H1 (cell line): ENCODE results near the gene PIP4K2C. TPM values are rescaled to one million over a fixed set of nuclear protein-coding genes. Genes with fewer than 3 reads are reported as not detected.

ENCODE experiments used
- CBX5 ChIP-seq: fragments of 300-800, 300-1000 bp; sonication (generic); IDR thresholded peaks from 2 replicates; pipeline ENCODE4 v1.7.1; 2016; ENCODE audit warnings: antibody characterized with exemption, low read length, low read depth
- polyA plus RNA-seq, 7 experiments: library from polyadenylated mRNA; depleted of rRNA in 3 of 7; stranded (reverse) in 5 of 7; unstranded in 2 of 7; fragments of >200 nt in 5 of 7; fragments of 200-250 nt in 2 of 7; gene quantifications; 1 replicate in 5 of 7; 2 replicates in 1 of 7; 4 replicates in 1 of 7; pipeline versions ENCODE4 v1.2.1 to v1.2.3, GENCODE V29; 2011 to 2013; ENCODE audit warnings: missing spikeins in 2 of 7, mixed read lengths in 2 of 7
- total RNA-seq: library from RNA; stranded (reverse); fragmentation: NEBNext Ultra II Directional; extraction: Animal tissue kit (Norgen Biotek cat#: 25700); gene quantifications from 2 replicates; pipeline ENCODE4 v1.2.1, GENCODE V29; 2021
- TF ChIP-seq, protein P1 (sequence below): fragments of 300-600 bp; sonication (generic); IDR thresholded peaks from 2 replicates; pipeline ENCODE4 v1.7.1; 2012; ENCODE audit warnings: low read length, moderate library complexity, mild to moderate bottlenecking, inconsistent platforms; ENCODE audit not compliant: insufficient replicate concordance
- TF ChIP-seq, protein P2 (sequence below): IDR thresholded peaks from 2 replicates; pipeline ENCODE4 v1.6.1; 2012; ENCODE audit warnings: inconsistent platforms

The PIP4K2C gene
- total and polyA plus RNA-seq, 2 of the 8 experiments (the other 6 are each of a cell fraction or from before 2014, with no cell fraction given) = 25.0 to 27.1 TPM

DNA sequence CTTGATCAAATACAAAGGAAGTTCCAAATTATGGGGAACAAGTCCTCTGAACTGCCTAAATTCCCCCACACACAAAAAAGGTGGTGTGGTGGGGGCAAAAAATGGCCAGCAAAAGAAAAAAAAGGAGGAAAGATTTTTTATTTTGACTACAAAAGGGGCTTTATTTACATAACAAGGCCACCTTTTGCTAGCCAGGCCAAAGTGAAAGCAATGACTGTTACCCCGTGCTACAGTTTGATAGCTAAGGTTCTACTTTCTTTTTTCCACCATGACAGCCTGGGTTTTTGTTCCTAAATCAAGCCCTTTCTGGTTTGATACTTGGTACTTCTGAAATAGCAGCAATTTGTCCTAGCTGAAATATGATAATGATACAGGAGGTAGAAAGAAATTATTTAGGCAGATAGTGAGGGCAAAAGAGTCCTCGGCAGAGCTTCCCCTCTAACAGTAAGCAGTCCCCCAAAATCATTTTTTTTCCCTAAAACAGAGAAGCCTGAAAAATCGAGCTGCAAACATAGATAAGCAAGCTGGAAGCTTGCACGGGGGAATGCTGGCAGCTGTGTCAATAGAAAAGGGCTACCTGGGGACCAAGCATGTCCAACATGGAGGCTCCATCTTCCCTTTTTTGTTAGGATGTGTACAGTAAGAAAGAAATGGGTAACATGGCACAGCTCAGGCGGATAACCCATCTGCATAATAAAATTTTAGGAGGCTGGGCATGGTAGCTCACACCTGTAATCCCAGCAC lies 50.9 kb downstream of the PIP4K2C start (continued):
- TF ChIP-seq, protein P1, sequence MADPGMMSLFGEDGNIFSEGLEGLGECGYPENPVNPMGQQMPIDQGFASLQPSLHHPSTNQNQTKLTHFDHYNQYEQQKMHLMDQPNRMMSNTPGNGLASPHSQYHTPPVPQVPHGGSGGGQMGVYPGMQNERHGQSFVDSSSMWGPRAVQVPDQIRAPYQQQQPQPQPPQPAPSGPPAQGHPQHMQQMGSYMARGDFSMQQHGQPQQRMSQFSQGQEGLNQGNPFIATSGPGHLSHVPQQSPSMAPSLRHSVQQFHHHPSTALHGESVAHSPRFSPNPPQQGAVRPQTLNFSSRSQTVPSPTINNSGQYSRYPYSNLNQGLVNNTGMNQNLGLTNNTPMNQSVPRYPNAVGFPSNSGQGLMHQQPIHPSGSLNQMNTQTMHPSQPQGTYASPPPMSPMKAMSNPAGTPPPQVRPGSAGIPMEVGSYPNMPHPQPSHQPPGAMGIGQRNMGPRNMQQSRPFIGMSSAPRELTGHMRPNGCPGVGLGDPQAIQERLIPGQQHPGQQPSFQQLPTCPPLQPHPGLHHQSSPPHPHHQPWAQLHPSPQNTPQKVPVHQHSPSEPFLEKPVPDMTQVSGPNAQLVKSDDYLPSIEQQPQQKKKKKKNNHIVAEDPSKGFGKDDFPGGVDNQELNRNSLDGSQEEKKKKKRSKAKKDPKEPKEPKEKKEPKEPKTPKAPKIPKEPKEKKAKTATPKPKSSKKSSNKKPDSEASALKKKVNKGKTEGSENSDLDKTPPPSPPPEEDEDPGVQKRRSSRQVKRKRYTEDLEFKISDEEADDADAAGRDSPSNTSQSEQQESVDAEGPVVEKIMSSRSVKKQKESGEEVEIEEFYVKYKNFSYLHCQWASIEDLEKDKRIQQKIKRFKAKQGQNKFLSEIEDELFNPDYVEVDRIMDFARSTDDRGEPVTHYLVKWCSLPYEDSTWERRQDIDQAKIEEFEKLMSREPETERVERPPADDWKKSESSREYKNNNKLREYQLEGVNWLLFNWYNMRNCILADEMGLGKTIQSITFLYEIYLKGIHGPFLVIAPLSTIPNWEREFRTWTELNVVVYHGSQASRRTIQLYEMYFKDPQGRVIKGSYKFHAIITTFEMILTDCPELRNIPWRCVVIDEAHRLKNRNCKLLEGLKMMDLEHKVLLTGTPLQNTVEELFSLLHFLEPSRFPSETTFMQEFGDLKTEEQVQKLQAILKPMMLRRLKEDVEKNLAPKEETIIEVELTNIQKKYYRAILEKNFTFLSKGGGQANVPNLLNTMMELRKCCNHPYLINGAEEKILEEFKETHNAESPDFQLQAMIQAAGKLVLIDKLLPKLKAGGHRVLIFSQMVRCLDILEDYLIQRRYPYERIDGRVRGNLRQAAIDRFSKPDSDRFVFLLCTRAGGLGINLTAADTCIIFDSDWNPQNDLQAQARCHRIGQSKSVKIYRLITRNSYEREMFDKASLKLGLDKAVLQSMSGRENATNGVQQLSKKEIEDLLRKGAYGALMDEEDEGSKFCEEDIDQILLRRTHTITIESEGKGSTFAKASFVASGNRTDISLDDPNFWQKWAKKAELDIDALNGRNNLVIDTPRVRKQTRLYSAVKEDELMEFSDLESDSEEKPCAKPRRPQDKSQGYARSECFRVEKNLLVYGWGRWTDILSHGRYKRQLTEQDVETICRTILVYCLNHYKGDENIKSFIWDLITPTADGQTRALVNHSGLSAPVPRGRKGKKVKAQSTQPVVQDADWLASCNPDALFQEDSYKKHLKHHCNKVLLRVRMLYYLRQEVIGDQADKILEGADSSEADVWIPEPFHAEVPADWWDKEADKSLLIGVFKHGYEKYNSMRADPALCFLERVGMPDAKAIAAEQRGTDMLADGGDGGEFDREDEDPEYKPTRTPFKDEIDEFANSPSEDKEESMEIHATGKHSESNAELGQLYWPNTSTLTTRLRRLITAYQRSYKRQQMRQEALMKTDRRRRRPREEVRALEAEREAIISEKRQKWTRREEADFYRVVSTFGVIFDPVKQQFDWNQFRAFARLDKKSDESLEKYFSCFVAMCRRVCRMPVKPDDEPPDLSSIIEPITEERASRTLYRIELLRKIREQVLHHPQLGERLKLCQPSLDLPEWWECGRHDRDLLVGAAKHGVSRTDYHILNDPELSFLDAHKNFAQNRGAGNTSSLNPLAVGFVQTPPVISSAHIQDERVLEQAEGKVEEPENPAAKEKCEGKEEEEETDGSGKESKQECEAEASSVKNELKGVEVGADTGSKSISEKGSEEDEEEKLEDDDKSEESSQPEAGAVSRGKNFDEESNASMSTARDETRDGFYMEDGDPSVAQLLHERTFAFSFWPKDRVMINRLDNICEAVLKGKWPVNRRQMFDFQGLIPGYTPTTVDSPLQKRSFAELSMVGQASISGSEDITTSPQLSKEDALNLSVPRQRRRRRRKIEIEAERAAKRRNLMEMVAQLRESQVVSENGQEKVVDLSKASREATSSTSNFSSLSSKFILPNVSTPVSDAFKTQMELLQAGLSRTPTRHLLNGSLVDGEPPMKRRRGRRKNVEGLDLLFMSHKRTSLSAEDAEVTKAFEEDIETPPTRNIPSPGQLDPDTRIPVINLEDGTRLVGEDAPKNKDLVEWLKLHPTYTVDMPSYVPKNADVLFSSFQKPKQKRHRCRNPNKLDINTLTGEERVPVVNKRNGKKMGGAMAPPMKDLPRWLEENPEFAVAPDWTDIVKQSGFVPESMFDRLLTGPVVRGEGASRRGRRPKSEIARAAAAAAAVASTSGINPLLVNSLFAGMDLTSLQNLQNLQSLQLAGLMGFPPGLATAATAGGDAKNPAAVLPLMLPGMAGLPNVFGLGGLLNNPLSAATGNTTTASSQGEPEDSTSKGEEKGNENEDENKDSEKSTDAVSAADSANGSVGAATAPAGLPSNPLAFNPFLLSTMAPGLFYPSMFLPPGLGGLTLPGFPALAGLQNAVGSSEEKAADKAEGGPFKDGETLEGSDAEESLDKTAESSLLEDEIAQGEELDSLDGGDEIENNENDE = no peak
- TF ChIP-seq, protein P2, sequence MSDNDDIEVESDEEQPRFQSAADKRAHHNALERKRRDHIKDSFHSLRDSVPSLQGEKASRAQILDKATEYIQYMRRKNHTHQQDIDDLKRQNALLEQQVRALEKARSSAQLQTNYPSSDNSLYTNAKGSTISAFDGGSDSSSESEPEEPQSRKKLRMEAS = no peak
- TF ChIP-seq CBX5 = no peak
